NT2/D1 (cell line): ENCODE measurements around the gene HS3ST3B1.

Experiments
- SUZ12 ChIP-seq: IDR thresholded peaks from 2 replicates; pipeline ENCODE4 v1.6.1; 2011; ENCODE audit not compliant: insufficient read length, insufficient read depth; ENCODE audit errors: extremely low read depth
- YY1 ChIP-seq: IDR thresholded peaks from 2 replicates; pipeline ENCODE4 v1.6.1; 2011; ENCODE audit not compliant: insufficient read length, insufficient read depth
- ZNF274 ChIP-seq: IDR thresholded peaks from 2 replicates; pipeline ENCODE4 v1.6.1; 2011; ENCODE audit warnings: mild to moderate bottlenecking, low read depth, low read length

DNA sequence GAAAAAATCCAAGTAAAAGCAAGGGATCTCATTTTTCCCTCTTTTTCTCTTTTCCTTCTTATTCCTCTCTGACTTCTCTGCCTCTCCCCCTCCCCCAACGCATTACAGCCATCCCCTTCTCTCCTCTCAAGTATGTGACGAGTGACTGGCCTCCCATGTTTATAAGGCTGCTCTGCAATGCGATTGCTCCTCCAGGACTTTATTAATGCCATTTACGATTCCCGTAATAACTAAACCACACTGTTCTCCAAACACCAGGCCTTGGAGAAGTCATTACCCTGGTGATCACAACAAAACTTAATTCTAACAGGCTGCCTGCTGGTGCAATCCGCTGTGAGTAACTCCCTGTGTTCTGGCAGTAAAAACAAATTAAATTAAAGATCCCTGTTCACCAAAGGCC, 88.8 kb downstream of the HS3ST3B1 start:
- TF ChIP-seq ZNF274 (no peak), SUZ12 (no peak), YY1 (no peak)
